ENCODE data around the gene JARID2. TPM values are rescaled to one million over a fixed set of nuclear protein-coding genes. Genes with fewer than 3 reads are reported as not detected.

Gene JARID2
- total RNA-seq, 1 donor from 2014 or later, result 5.0 TPM

DNA sequence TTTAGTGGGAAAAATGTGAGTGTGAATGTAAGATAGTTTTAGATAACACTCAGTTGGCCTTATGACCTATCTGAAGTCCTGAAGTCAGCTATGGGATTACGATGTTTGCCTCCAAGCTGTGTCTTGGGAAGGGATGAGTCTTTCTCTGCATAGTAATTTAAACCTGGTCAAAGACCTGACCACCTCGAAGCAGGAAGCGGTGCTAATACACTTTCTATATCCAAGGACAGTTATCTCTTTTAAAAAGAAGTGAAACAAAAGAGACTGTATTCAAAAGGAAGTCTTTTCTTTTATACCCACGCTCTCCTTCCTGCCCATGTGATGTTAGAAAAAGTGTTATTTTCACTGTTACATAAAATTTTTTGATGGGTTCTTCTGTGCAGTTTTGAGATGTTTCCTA is 94.9 kb downstream of the JARID2 start:
- intact Hi-C loops (cut with DNase I), result no loop called here

DNA sequence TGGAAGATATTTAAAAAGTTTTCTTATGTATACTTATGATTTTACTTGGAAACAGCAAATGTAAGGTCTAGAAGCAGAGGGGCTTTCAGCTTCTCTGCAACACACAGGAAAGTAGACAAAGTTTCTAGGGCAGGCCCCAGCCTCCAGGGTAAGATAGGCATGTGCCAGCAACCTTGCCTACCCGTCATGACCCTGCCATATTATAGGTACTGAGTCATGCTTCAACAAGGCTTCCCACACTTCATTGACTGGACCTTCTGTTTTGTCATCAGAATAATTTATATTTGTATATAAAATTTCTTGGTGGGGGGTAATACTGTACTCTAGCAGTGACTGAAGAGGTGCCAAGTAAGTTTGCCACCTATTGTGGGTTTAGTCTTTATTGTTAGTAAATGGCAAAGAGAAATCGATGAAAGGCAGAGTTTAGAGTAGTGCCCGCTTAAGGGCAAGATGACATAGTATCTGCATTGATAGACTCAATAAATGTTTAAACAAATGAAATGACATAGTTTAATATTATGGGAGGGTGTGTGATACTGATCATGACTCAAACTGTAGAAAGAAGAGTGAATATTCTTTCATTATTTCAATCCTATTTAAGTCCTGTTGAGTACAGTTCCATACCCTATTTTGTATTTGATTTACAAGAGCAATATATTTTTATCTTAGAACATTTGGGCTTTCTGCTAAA is 95.6 kb downstream of the JARID2 start:
- no peaks in the 10 kb centered on the region for H3K9me3 ChIP-seq
- H3K4me3 ChIP-seq, result no peak overlapping the region
- intact Hi-C loops (cut with DNase I), result no loop called here
- no peaks in the 10 kb centered on the region for H3K4me1 ChIP-seq
- TF ChIP-seq, protein P1, sequence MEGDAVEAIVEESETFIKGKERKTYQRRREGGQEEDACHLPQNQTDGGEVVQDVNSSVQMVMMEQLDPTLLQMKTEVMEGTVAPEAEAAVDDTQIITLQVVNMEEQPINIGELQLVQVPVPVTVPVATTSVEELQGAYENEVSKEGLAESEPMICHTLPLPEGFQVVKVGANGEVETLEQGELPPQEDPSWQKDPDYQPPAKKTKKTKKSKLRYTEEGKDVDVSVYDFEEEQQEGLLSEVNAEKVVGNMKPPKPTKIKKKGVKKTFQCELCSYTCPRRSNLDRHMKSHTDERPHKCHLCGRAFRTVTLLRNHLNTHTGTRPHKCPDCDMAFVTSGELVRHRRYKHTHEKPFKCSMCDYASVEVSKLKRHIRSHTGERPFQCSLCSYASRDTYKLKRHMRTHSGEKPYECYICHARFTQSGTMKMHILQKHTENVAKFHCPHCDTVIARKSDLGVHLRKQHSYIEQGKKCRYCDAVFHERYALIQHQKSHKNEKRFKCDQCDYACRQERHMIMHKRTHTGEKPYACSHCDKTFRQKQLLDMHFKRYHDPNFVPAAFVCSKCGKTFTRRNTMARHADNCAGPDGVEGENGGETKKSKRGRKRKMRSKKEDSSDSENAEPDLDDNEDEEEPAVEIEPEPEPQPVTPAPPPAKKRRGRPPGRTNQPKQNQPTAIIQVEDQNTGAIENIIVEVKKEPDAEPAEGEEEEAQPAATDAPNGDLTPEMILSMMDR (IDR thresholded peaks at IDR 0.05), result no peak
- H3K36me3 ChIP-seq, result no peaks in the 10 kb centered on the region
- no peaks in the 10 kb centered on the region for H3K27me3 ChIP-seq
- no peak for DNase-seq (ENCODE audit: low spot score in 2 of 2)
- no peak overlapping the region for H3K27ac ChIP-seq

More for the DNA sequence above, 94.9 kb downstream of the JARID2 start:
- Histone ChIP-seq H3K4me1 (no peaks in the 10 kb centered on the region), H3K27me3 (no peaks in the 10 kb centered on the region), H3K4me3 (no peak overlapping the region), H3K9me3 (no peaks in the 10 kb centered on the region), H3K27ac (no peak overlapping the region), H3K36me3 (no peaks in the 10 kb centered on the region)
- no peak for DNase-seq (ENCODE audit: low spot score in 2 of 2)
- TF ChIP-seq, protein P1 (IDR thresholded peaks at IDR 0.05), result no peak

DNA sequence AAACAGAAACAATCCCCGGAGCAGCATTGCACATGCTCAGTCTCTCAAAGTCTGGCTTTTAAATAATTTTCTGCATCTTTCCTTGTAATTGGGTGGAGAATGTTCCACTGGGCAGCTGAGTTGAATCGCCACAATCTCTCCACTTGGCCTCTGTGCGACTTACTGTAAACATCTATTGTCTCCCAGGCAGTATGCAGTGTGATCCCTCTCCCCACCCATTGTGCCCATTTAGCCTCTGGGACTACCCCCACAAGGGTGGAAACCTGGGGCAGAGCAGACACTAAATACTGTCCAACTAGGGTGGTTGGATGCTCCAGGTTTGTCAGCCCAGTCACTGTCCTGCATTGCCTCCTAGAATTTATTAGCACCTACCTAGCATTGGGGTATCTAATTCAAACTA is 96.2 kb downstream of the JARID2 start:
- H3K36me3 ChIP-seq, result no peaks in the 10 kb centered on the region
- DNase-seq (ENCODE audit: low spot score in 2 of 2), result no peak
- no peaks in the 10 kb centered on the region for H3K27me3 ChIP-seq
- no peak overlapping the region for H3K27ac ChIP-seq
- intact Hi-C loops (cut with DNase I), result no loop called here
- TF ChIP-seq, protein P1 (IDR thresholded peaks at IDR 0.05), result no peak
- no peaks in the 10 kb centered on the region for H3K9me3 ChIP-seq
- no peak overlapping the region for H3K4me3 ChIP-seq
- H3K4me1 ChIP-seq, result no peaks in the 10 kb centered on the region

DNA sequence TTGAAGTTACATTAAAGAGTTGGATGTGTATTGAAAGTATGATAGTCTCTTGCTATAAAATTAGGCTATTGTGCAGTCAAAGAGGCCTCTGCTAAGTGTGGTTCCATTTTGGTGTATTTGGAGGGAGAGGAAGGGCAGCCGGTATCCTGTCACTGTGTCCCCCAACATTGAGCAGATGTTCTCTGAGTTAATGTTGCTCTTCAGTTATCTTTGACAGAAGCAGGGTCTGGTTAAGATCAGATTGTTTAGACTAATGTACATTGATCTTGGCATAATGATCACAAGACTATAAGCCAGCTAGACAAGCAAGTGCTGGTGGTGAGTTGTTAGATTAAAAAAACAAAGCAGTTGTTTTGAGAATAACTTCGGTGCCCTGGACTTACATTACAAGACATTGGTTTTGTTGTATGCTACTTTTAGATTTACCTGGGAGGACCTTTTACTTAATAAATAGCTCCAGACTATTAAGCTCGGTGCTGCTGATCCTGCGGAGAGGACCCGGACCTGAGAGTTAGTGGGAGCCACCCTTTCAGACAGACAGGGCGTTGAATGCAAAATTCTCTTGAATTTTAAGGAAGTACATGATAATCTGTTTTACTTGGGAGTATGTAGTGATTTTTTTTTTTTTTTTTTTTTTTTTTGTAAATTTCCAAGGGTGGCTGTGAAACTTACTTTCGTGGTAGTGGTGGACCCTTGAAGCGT is 97.8 kb downstream of the JARID2 start:
- Histone ChIP-seq H3K27me3 (no peaks in the 10 kb centered on the region), H3K27ac (no peak overlapping the region), H3K4me1 (no peaks in the 10 kb centered on the region), H3K9me3 (no peaks in the 10 kb centered on the region), H3K36me3 (no peaks in the 10 kb centered on the region), H3K4me3 (no peak overlapping the region)
- TF ChIP-seq, protein P1 (IDR thresholded peaks at IDR 0.05), result no peak
- no peak for DNase-seq (ENCODE audit: low spot score in 2 of 2)
- intact Hi-C loops (cut with DNase I), result no loop called here

DNA sequence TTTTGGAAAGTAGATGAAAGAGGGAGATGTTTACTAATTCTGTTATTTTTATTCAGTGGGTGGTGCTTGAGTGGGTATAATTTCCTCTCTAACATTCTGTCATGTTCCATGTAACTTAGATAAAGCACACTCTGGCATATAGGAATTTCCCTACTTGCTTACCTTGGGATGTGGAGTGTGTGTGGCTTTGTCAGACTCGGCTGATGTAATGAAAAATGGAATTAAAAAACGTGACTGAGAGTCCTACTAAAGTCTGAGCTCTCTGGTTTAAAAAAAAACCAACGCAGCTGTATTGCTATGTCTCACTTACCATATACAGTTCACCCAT is 98.3 kb downstream of the JARID2 start:
- TF ChIP-seq, protein P1 (IDR thresholded peaks at IDR 0.05), result no peak
- H3K36me3 ChIP-seq, result no peaks in the 10 kb centered on the region
- no peaks in the 10 kb centered on the region for H3K9me3 ChIP-seq
- DNase-seq (ENCODE audit: low spot score in 2 of 2), result no peak
- H3K27me3 ChIP-seq, result no peaks in the 10 kb centered on the region
- intact Hi-C loops (cut with DNase I), result no loop called here
- H3K4me1 ChIP-seq, result no peaks in the 10 kb centered on the region
- no peak overlapping the region for H3K27ac ChIP-seq
- no peak overlapping the region for H3K4me3 ChIP-seq

Data from ascending aorta (tissue), 2 donors.